Upper lobe of left lung (tissue), 6 donors: ENCODE data around the gene MCM7. TPM values are rescaled to one million over a fixed set of nuclear protein-coding genes. Genes with fewer than 3 reads are reported as not detected.

ENCODE experiments used
- ATAC-seq, 2 donors: fragments of 200-7000 bp; cut with Tn5 transposase; one replicate each; pipeline ENCODE4 v1.9.1; 2022; ENCODE audit warnings: mild to moderate bottlenecking in 2 of 2, moderate library complexity in 2 of 2; ENCODE audit not compliant: low FRiP score in 2 of 2
- DNase-seq, 2 donors: peaks; one replicate each; pipeline ENCODE4 v3.0.0-alpha.2; 2019 to 2020
- H3K27ac ChIP-seq, 4 donors: fragments of 200-600 bp; sonication (generic); one replicate each; pipeline ENCODE4 v1.5.1; 2016 to 2019
- H3K27me3 ChIP-seq, 4 donors: fragments of 200-600 bp; sonication (generic); one replicate each; pipeline ENCODE4 v1.5.1; 2017 to 2019
- H3K36me3 ChIP-seq, 4 donors: fragments of 200-600 bp; sonication (generic); one replicate each; pipeline ENCODE4 v1.5.1; 2016 to 2019
- H3K4me1 ChIP-seq, 4 donors: fragments of 200-600 bp; sonication (generic); one replicate each; pipeline ENCODE4 v1.5.1; 2018 to 2019
- H3K4me3 ChIP-seq, 4 donors: fragments of 200-600 bp; sonication (generic); one replicate each; pipeline ENCODE4 v1.5.1; 2017 to 2019; ENCODE audit warnings: mild to moderate bottlenecking in 2 of 4, moderate library complexity in 1 of 4
- H3K9me3 ChIP-seq, 4 donors: fragments of 200-600 bp; sonication (generic); one replicate each; pipeline ENCODE4 v1.5.1; 2018 to 2019
- CTCF ChIP-seq, 6 experiments: fragments of 450-650 bp in 4 of 6; fragments of 200-600 bp in 2 of 6; sonication (generic) in 2 of 6; IDR thresholded peaks; one replicate each; pipeline ENCODE4 v1.5.1; 2016 to 2019; ENCODE audit warnings: antibody characterized with exemption in 6 of 6
- EP300 ChIP-seq, 4 donors: sonication (generic); formaldehyde crosslinking; IDR thresholded peaks; one replicate each; pipeline ENCODE4 v1.5.1; 2017; ENCODE audit warnings: antibody characterized with exemption in 4 of 4, control low read depth in 2 of 4
- POLR2A ChIP-seq, 4 donors: fragments of 450-650 bp; IDR thresholded peaks; one replicate each; pipeline ENCODE4 v1.5.1; 2016 to 2017; ENCODE audit warnings: antibody characterized with exemption in 4 of 4, mild to moderate bottlenecking in 2 of 4
- POLR2AphosphoS5 ChIP-seq, 2 donors: sonication (generic); formaldehyde crosslinking; IDR thresholded peaks; one replicate each; pipeline ENCODE4 v1.5.1; 2017; ENCODE audit warnings: antibody characterized with exemption in 2 of 2
- whole genome bisulfite sequencing, 2 donors: methylation state at CpG; one replicate each; pipeline ENCODE4 v1.1.5; 2017 to 2018; 5-methylcytosine and 5-hydroxymethylcytosine counted together
- total RNA-seq, 6 donors: library from RNA; depleted of rRNA in 4 of 6; stranded (reverse); fragments of >200 nt in 4 of 6; gene quantifications; one replicate each; pipeline versions ENCODE4 v1.1.0 to v1.2.1, GENCODE V29; 2016 to 2021
- donor health status: DM: no; HTN: no; CAD: no; lungs with moderate emphysema.
- donor health status: DM: no; HTN: yes; CAD: no; lungs with severe emphysema.

MCM7 gene
- total RNA-seq, 6 donors from 2014 or later = 29.3 to 78.6 (median 44.1) TPM

DNA sequence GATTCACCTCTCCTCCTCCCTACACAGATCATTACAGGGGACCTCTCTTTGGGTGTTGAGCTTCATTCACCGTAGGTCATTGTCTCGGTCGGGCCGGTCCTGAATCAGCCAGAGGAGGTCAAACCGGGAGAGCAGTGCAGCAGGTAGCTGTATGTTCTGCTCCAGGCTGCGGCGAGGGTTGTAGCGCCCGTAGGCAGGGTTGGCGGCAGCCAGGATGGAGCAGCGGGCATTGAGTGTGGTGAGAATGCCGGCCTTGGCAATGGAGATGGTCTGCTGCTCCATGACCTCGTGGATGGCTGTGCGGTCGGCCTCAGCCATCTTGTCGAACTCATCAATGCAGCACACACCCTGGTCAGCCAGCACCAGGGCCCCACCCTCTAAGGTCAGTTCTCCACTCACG, 5.5 kb downstream of the MCM7 start:
- TF ChIP-seq EP300 (IDR thresholded peaks at IDR 0.05) (no peak), POLR2A (IDR thresholded peaks at IDR 0.05) (no peak), POLR2AphosphoS5 (IDR thresholded peaks at IDR 0.05) (no peak), CTCF (IDR thresholded peaks at IDR 0.05) (no peak)
- Histone ChIP-seq H3K4me1 (peaks cover 11 to 19% (median 13%) of the 10 kb centered on the region in 4 donors), H3K4me3 (no peak overlapping the region), H3K27me3 (no peaks in the 10 kb centered on the region), H3K9me3 (no peaks in the 10 kb centered on the region), H3K36me3 (peaks cover 60 to 89% (median 85%) of the 10 kb centered on the region in 4 donors), H3K27ac (no peak overlapping the region)
- no peak for ATAC-seq
- DNase-seq = no peak
- 92 to 96% methylated on average over 11 to 17 of the region's 17 CpGs for WGBS, 2 donors

GRCh38 chr7:100095289-100095688, 5.9 kb downstream of the MCM7 start:
- ATAC-seq = no peak
- Histone ChIP-seq H3K9me3 (no peaks in the 10 kb centered on the region), H3K36me3 (peaks cover 62 to 92% (median 87%) of the 10 kb centered on the region in 4 donors)

GRCh38 chr7:100093925-100094486, 7.2 kb downstream of the MCM7 start:
- DNase-seq (no peak), ATAC-seq (no peak)
- Histone ChIP-seq H3K27ac (no peak overlapping the region), H3K36me3 (peaks cover 62 to 85% (median 84%) of the 10 kb centered on the region in 4 donors), H3K9me3 (no peaks in the 10 kb centered on the region), H3K27me3 (no peaks in the 10 kb centered on the region), H3K4me3 (no peak overlapping the region), H3K4me1 (peaks cover 8 to 16% (median 11%) of the 10 kb centered on the region in 4 donors)
- 83 to 88% methylated on average over 16 of the region's 16 CpGs for WGBS, 2 donors
- no peak for TF ChIP-seq POLR2AphosphoS5 (IDR thresholded peaks at IDR 0.05)
- no peak for TF ChIP-seq EP300 (IDR thresholded peaks at IDR 0.05)
- no peak for TF ChIP-seq POLR2A (IDR thresholded peaks at IDR 0.05)
- TF ChIP-seq CTCF (IDR thresholded peaks at IDR 0.05) = no peak

More at GRCh38 chr7:100095289-100095688, 5.9 kb downstream of the MCM7 start:
- peaks cover 11 to 19% (median 13%) of the 10 kb centered on the region in 4 donors for H3K4me1 ChIP-seq
- 80 to 88% methylated on average over 8 to 9 of the region's 9 CpGs for WGBS, 2 donors
- H3K27ac ChIP-seq = no peak overlapping the region
- H3K4me3 ChIP-seq = no peak overlapping the region
- TF ChIP-seq EP300 (IDR thresholded peaks at IDR 0.05) (no peak), CTCF (IDR thresholded peaks at IDR 0.05) (no peak), POLR2A (IDR thresholded peaks at IDR 0.05) (no peak), POLR2AphosphoS5 (IDR thresholded peaks at IDR 0.05) (no peak)
- DNase-seq = no peak
- no peaks in the 10 kb centered on the region for H3K27me3 ChIP-seq

DNA sequence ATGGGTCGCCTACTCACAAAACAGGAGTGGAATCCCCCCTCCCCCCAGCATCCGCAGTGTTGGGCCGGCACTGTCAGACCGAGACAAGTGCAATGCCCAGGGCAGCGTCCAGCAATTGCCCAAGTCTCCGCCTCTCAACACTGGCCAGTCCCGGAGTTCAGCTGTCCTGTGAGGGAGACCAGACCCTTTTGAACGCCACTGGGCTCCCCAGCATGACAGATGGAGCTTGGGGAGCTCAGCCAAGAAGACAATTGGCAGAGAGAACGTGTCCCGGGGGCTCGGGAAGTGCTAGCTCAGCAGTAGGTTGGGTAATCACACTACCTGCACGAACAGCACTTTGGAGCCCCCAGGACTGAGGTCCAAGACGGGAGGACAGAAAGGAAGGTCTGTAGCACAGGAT, 7.7 kb downstream of the MCM7 start:
- Histone ChIP-seq H3K27me3 (no peaks in the 10 kb centered on the region), H3K4me1 (peaks cover 7 to 14% (median 10%) of the 10 kb centered on the region in 4 donors), H3K36me3 (peaks cover 62 to 80% (median 79%) of the 10 kb centered on the region in 4 donors), H3K27ac (no peak overlapping the region), H3K9me3 (no peaks in the 10 kb centered on the region), H3K4me3 (no peak overlapping the region)
- no peak for TF ChIP-seq EP300 (IDR thresholded peaks at IDR 0.05)
- no peak for TF ChIP-seq POLR2A (IDR thresholded peaks at IDR 0.05)
- TF ChIP-seq CTCF (IDR thresholded peaks at IDR 0.05) = no peak
- no peak for TF ChIP-seq POLR2AphosphoS5 (IDR thresholded peaks at IDR 0.05)
- DNase-seq = no peak
- 57 to 60% methylated on average over 8 to 10 of the region's 13 CpGs for WGBS, 2 donors
- ATAC-seq = no peak

GRCh38 chr7:100093054-100093453, 8.1 kb downstream of the MCM7 start:
- TF ChIP-seq POLR2A (IDR thresholded peaks at IDR 0.05) = no peak
- TF ChIP-seq EP300 (IDR thresholded peaks at IDR 0.05) = no peak
- TF ChIP-seq CTCF (IDR thresholded peaks at IDR 0.05) = no peak
- TF ChIP-seq POLR2AphosphoS5 (IDR thresholded peaks at IDR 0.05) = no peak
- Histone ChIP-seq H3K9me3 (no peaks in the 10 kb centered on the region), H3K36me3 (peaks cover 58 to 76% (median 75%) of the 10 kb centered on the region in 4 donors), H3K27ac (no peak overlapping the region), H3K4me3 (no peak overlapping the region), H3K27me3 (no peaks in the 10 kb centered on the region), H3K4me1 (peaks cover 11 to 18% (median 14%) of the 10 kb centered on the region in 4 donors)
- 63 to 65% methylated on average over 8 of the region's 8 CpGs for WGBS, 2 donors
- ATAC-seq (no peak), DNase-seq (no peak)
